DMS153 treated with DMSO at 0.1 percent for 48 hours (cell line): ENCODE results near the gene FRK.
A peak's percentile ranks its signal among the peaks of the same experiment; 100 is the strongest.
"Not testable (repeated sequence)": the region's sequence is repeated elsewhere in the genome, so short reads cannot be mapped to it uniquely, and the experiment has no call there.

Source experiments
- DNase-seq: peaks from one replicate; lab custom pipeline; 2025; ENCODE audit not compliant: unreplicated experiment; lab: John Stamatoyannopoulos, UW

FRK gene

GRCh38 chr6:115947966-115948541 is 112.6 kb downstream of the FRK start:
- DNase-seq = no peak

- no peak for DNase-seq
Observed at GRCh38 chr6:115945812-115946211, 114.9 kb downstream of the FRK start.

- no peak for DNase-seq
Observed at GRCh38 chr6:115945306-115945705, 115.4 kb downstream of the FRK start.

- DNase-seq = not testable (repeated sequence)
Observed at GRCh38 chr6:115944829-115945228, 115.9 kb downstream of the FRK start.

GRCh38 chr6:115937502-115937901 is 123.2 kb downstream of the FRK start:
- not testable (repeated sequence) for DNase-seq

- no peak for DNase-seq
Observed at GRCh38 chr6:115935361-115935760, 125.3 kb downstream of the FRK start.

- DNase-seq = no peak
Observed at GRCh38 chr6:115934829-115935228, 125.9 kb downstream of the FRK start.

- DNase-seq = no peak
Observed at GRCh38 chr6:115934145-115934544, 126.5 kb downstream of the FRK start.

GRCh38 chr6:115932481-115932880 is 128.2 kb downstream of the FRK start:
- no peak for DNase-seq

- not testable (repeated sequence) for DNase-seq
Observed at GRCh38 chr6:115928000-115928399, 132.7 kb downstream of the FRK start.

- DNase-seq = no peak
Observed at GRCh38 chr6:115922971-115923370, 137.7 kb downstream of the FRK start.

- DNase-seq = no peak
Observed at GRCh38 chr6:115914098-115914497, 146.6 kb downstream of the FRK start.

GRCh38 chr6:115909923-115910546 is 150.7 kb downstream of the FRK start:
- DNase-seq = no peak

- DNase-seq = no peak
Observed at GRCh38 chr6:115908906-115909559, 151.7 kb downstream of the FRK start.

GRCh38 chr6:115905471-115905870 is 155.2 kb downstream of the FRK start:
- no peak for DNase-seq

- no peak for DNase-seq
Observed at GRCh38 chr6:115902436-115902835, 158.3 kb downstream of the FRK start.

GRCh38 chr6:115901896-115902295 is 158.8 kb downstream of the FRK start:
- DNase-seq = no peak

- DNase-seq = no peak
Observed at GRCh38 chr6:115899730-115900282, 160.9 kb downstream of the FRK start.

- DNase-seq = no peak
Observed at GRCh38 chr6:115898246-115898645, 162.4 kb downstream of the FRK start.

- peak; percentile 34 for DNase-seq
Observed at GRCh38 chr6:115896538-115897129, 164.1 kb downstream of the FRK start.

GRCh38 chr6:115894426-115894992 is 166.2 kb downstream of the FRK start:
- DNase-seq = no peak
